SJSA1 (cell line): Measurements from ENCODE around the gene LVRN. TPM values are rescaled to one million over a fixed set of nuclear protein-coding genes. Genes with fewer than 3 reads are reported as not detected.
A peak's percentile ranks its signal among the peaks of the same experiment; 100 is the strongest.

Experiments
- DNase-seq, 2 experiments: peaks; one replicate each; pipeline ENCODE4 v3.0.0-alpha.2; 2015 to 2020; ENCODE audit warnings: low spot score in 2 of 2, low read depth in 1 of 2
- H3K27ac ChIP-seq: fragments of 250-450 bp; sonication (Bioruptor Pico); 2 replicates; pipeline ENCODE4 v1.5.1; 2020; ENCODE audit warnings: mild to moderate bottlenecking, moderate library complexity
- H3K27me3 ChIP-seq: fragments of 250-450 bp; sonication (Bioruptor Pico); replicated peaks from 2 replicates; pipeline ENCODE4 v1.5.1; 2020; ENCODE audit warnings: mild to moderate bottlenecking, moderate library complexity
- H3K36me3 ChIP-seq: fragments of 250-450 bp; sonication (Bioruptor Pico); 2 replicates; pipeline ENCODE4 v1.5.1; 2020; ENCODE audit warnings: mild to moderate bottlenecking
- H3K4me1 ChIP-seq: fragments of 250-450 bp; sonication (Bioruptor Pico); replicated peaks from 2 replicates; pipeline ENCODE4 v1.6.1; 2021; ENCODE audit warnings: mild to moderate bottlenecking
- H3K4me3 ChIP-seq: fragments of 250-450 bp; sonication (Bioruptor Pico); 2 replicates; pipeline ENCODE4 v1.5.1; 2020; ENCODE audit warnings: mild to moderate bottlenecking
- H3K9me3 ChIP-seq: fragments of 250-450 bp; sonication (Bioruptor Pico); replicated peaks from 2 replicates; pipeline ENCODE4 v1.5.1; 2020; ENCODE audit warnings: mild to moderate bottlenecking
- total RNA-seq: library from RNA; depleted of rRNA; stranded (reverse); fragments of >200 nt; shearing (Covaris generic); gene quantifications from 2 replicates; pipeline ENCODE4 v1.2.3, GENCODE V29; 2014; rRNA removed

LVRN gene
- total RNA-seq, 1 experiment from 2014 or later, result 0.74 TPM

- Histone ChIP-seq H3K4me1 (peaks cover 14% of the 10 kb centered on the region), H3K36me3 (no peaks in the 10 kb centered on the region), H3K27me3 (no peaks in the 10 kb centered on the region), H3K27ac (no peak overlapping the region), H3K9me3 (no peaks in the 10 kb centered on the region), H3K4me3 (no peak overlapping the region)
- peak in 1 of 2 experiments; percentile 62 for DNase-seq
These were observed 101.7 kb downstream of the LVRN start for GRCh38 chr5:116063950-116064349.

GRCh38 chr5:116068028-116068632 is 105.9 kb downstream of the LVRN start:
- Histone ChIP-seq H3K4me1 (peaks cover 13% of the 10 kb centered on the region), H3K27ac (no peak overlapping the region), H3K27me3 (no peaks in the 10 kb centered on the region), H3K9me3 (no peaks in the 10 kb centered on the region), H3K36me3 (no peaks in the 10 kb centered on the region), H3K4me3 (no peak overlapping the region)
- peak in 1 of 2 experiments; percentile 53 for DNase-seq

- H3K27me3 ChIP-seq, result no peaks in the 10 kb centered on the region
- H3K27ac ChIP-seq, result no peak overlapping the region
- H3K4me1 ChIP-seq, result peaks cover 6% of the 10 kb centered on the region
- no peak for DNase-seq
- no peak overlapping the region for H3K4me3 ChIP-seq
- no peaks in the 10 kb centered on the region for H3K9me3 ChIP-seq
- no peaks in the 10 kb centered on the region for H3K36me3 ChIP-seq
These were observed 108.9 kb downstream of the LVRN start for GRCh38 chr5:116071211-116071610.

- Histone ChIP-seq H3K27me3 (no peaks in the 10 kb centered on the region), H3K36me3 (no peaks in the 10 kb centered on the region), H3K27ac (no peak overlapping the region), H3K4me1 (peaks cover 6% of the 10 kb centered on the region), H3K4me3 (no peak overlapping the region), H3K9me3 (no peaks in the 10 kb centered on the region)
- DNase-seq, result no peak
These were observed 113.0 kb downstream of the LVRN start for GRCh38 chr5:116075191-116075831.

GRCh38 chr5:116076496-116076895 is 114.2 kb downstream of the LVRN start:
- Histone ChIP-seq H3K4me3 (no peak overlapping the region), H3K27me3 (no peaks in the 10 kb centered on the region), H3K4me1 (peaks cover 6% of the 10 kb centered on the region), H3K36me3 (no peaks in the 10 kb centered on the region), H3K27ac (no peak overlapping the region), H3K9me3 (no peaks in the 10 kb centered on the region)
- DNase-seq, result no peak

Other genes starting within 250 kb of the LVRN start
- gene CDO1, start 145.8 kb upstream of the LVRN start, total RNA-seq, result 6.8 TPM in 2 replicates
- 174 and 179 TPM in 2 replicates for gene ATG12, start 120.9 kb upstream of the LVRN start, total RNA-seq
- gene AP3S1, start 120.5 kb upstream of the LVRN start, total RNA-seq, result 140 and 316 TPM in 2 replicates
- 1.3 TPM in 1 of 2 replicates, not detected in the other for gene ARL14EPL, start 70.0 kb downstream of the LVRN start, total RNA-seq
- gene COMMD10, start 122.5 kb downstream of the LVRN start, total RNA-seq, result 112 and 141 TPM in 2 replicates